Effector CD4-positive, alpha-beta T cell (primary cell): Measurements from ENCODE around the gene C19orf53.
"Not testable (repeated sequence)": the region's sequence is repeated elsewhere in the genome, so short reads cannot be mapped to it uniquely, and the experiment has no call there.

Experiments used
- DNase-seq: peaks from one replicate; pipeline ENCODE4 v3.0.0-alpha.2; 2020
- total RNA-seq: gene quantifications from one replicate; lab custom pipeline; 2026; lab: John Stamatoyannopoulos, UW

Gene C19orf53
- 24.2 reads per million, percentile 51 among the genes with 10 or more reads in this experiment for total RNA-seq

DNA sequence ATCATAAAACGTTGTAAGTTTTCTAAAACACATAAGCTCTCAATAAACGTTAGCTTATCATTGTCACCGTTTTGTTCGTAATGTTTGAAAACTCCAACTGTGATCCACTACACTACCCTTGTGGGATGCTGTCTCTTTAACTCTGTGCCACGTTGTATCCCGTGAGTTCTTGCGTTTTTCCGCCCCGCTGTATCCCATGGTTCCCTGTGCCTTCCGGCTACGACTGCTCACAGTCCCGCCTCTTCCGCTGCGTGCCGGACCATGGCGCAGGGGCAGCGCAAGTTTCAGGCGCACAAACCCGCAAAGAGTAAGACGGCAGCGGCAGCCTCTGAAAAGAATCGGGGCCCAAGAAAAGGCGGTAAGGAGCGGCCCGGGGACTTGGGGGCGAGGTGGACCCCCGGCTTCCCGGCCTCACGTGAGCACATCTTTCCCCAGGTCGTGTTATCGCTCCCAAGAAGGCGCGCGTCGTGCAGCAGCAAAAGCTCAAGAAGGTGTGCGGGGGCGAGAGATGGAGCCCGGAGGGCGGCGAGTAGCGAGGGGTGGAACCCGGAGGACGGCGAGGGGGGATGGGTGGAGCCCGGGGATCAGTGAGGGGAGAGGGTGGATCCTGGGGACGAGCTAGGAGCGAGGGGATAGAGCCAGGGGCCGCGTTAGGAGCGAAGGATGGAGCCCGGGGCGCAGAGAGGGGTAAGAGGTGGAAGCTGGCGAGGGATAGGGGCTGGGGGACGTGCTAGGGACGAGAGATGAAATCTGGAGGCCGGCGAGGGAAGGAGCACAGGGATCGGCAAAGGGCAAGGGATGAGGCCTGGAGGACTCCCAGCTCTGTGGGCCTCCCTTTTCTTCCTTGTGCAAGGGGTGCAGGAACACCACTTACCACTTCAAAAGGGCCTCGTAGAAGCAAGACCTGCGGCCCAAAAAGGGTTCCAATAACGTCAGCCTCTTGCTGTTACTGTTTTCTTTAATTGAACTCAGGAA lies at the start of gene C19orf53:
Gene C19orf53, plus strand, starts transcription at position 240 of the 975 bp plus-strand sequence. Its CDS starts 22 bp downstream, at position 262.
- peak; percentile 87 for DNase-seq

DNA sequence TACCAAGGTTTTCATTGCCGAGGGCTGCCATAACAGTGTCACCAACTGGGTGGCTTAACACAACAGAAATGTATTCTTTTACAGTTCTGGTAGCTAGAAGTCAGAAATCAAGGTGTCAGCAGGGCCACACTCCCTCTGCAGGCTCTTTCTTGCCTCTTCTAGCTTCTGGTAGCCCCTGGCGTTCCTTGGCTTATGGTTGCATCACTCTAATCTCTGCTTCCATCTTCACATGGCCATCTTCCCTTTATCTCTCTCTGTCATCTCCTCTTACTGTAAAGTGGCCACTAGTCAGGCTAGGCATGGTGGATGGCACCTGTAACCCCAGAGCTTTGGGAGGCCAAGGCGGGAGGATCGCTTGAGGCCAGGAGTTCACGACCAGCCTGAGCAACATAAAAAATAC lies 47.9 kb upstream of the C19orf53 start:
- no peak for DNase-seq

DNA sequence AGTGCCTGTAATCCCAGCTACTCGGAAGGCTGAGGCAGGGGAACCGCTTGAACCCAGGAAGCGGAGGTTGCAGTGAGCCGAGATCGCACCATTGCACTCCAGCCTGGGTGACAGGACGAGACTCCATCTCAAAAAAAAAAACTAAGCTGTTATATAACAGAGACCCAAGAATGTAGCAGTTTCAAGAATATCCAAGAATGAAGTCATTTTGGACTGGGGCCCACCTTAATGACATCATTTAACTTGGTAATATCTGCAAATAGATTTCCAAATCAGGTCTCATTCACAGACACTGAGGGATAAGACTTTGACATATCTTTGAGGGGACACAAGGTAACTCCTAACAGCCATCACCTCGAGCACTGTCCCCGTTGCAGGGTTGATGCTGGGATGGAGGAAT lies 46.5 kb upstream of the C19orf53 start:
- DNase-seq: no peak

DNA sequence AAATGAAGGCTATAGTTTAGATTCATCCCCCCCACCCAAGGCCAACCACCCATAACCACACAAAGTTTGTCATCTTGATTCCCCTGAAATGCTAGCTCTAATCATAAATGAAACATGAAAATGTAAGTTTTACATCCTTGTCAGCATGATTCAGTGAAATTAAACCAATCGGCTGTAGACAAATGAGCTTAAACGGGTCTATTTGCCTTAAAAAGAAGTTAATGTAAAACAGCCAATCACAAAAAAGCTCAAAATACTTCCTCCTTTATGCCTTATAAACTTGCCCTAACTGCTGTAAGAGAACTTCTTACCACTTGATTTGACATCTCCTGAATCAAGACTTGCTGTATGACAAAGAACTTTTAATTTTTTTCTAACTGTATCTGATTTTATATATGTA lies 44.4 kb upstream of the C19orf53 start:
- DNase-seq: no peak

DNA sequence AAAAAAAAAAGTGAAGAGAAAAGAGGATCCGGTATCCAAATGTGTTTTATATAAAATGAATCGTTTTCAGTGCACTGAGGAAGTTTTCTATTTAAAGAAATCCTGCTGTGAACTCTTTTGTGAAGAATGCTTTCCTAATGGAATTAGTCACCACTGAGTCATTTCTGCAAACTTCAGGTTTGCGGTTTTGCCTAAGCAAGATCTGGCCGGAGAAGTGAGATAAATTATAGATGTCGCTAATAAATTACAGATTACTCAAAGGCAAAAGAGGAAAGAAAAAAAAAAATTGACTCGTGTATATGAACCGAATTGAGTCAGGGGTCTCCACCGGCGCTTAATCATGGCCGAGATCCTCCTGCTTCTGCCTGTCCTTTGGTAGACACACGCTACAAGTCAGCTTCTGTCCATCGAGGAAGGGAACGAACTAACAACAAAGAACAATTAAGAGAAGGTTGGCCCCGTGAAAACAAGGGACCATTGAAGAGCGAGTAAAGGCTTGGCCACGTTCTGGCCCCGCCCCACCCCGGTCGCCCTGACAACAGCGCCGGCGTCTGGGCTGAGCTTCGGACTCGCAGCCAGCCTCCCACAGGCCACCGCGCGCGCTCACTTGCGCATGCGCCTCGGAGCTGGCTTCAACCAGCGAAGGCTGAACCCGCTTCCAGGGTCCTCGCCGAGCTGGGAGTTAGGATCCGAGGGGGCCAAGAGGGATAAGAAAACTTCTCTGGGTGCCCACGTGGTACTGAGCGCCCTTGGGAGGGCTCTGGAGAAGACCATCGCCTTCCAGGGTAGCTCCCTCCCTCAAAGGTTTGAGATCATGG lies 42.9 kb upstream of the C19orf53 start:
- peak; percentile 93 for DNase-seq

DNA sequence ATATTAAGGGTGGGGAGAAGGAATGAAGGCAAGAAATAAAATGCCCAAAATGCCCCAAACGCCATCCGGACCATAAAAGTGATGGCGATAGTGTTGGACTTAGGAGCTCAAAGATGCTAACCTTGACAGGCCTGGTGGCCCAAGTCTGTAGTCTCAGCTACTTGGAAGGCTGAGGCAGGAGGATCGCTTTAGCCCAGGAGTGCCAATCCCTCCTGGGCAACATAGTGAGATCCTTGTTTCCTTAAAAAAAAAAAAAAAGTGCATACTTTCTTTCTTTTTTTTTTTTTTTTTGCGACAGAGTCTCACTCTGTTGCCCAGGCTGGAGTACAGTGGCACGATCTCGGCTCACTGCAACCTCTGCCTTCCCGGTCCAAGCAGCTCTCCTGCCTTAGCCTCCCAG lies 41.9 kb upstream of the C19orf53 start:
- no peak for DNase-seq

DNA sequence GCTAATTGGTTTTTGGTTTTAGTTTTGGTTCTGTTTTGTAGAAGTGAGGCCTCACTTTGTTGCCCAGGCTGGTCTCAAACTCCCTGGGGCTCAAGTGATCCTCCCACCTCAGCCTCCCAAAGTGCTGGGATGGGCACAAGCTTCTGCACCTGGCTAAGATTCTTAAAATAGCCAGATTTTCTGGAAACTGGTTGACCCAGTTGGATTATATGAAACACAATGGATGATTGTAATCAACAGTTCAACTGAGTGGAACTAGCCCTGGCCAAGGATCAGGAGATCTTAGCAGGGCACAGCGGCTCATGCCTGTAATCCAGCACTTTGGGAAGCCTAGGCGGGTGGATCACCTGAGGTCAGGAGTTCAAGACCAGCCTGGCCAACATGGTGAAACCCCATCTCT lies 39.5 kb upstream of the C19orf53 start:
- DNase-seq: no peak

DNA sequence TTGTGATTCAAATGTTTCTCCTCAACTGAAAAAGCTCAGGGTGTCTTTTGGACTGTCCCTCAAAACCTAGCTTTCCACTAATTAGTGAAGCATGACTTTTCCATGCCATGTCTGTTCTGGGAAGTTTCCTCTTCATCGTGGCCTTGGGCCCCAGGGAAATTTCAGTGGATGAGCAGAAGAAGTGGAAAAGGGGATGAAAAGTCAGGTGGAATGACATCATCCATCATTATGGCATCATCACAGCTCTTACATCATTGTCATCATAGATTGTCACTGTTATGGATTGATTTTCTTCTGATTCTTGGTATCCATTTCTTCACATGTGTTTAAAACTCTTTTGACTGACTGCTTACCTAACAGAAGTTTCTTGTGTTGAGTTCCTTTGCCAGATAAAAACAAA lies 36.2 kb upstream of the C19orf53 start:
- DNase-seq: no peak

DNA sequence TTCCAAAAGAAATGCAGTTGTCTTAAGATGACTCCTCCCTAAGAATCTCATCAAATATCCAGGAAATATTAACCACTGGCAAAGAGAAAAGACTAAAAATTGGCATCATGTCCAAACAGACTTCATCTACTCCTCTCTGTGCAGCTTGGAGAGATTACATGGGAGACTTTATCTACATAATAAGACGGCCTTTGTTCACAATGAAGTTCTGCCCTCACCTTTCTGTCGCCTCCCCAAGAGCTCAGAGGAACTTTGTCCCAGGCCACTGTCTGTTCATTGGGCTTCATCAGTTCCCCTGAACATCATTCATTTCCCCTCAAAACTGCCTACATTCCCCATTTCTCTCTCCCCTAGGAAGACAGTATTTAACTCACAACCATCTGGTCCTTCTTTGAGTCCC lies 32.4 kb upstream of the C19orf53 start:
- no peak for DNase-seq

DNA sequence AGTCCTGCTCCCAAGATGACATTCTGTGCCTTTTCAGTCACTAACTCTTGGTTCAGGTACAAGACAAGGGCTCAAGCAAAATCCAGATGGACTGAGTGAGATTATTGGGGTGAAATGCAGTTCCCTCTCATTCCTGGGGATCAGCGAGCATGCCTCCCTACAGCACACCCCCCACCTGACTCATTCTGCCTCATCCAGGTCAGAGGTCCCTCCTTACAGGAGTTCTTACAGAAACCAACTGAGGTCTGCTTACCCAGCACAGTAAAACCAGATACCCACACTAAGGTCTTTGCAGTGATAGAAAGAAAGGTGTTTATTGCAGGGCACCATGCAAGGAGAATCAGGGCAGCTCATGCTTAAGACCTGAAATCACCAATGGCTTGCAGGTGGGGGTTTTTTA lies 31.5 kb upstream of the C19orf53 start:
- DNase-seq: no peak

DNA sequence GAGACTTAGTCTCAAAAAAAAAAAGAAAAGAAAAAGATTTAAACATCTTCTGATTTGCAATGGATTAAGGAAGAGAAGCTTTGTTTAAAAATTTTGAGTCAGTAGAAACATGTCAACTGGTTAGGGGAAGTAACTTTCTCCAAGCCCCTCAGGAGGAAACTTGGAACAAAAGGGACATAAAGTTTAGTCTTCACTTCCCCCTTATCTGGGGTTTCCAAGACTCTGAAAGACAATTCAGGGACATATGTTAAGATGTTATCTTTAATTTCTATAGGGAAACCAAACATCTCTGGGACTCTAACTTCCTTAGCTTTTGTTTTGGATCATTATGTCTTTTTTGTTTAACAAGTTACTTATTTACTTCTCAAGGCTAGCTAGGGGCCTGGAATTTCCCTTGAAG lies 30.1 kb upstream of the C19orf53 start:
- DNase-seq: no peak

DNA sequence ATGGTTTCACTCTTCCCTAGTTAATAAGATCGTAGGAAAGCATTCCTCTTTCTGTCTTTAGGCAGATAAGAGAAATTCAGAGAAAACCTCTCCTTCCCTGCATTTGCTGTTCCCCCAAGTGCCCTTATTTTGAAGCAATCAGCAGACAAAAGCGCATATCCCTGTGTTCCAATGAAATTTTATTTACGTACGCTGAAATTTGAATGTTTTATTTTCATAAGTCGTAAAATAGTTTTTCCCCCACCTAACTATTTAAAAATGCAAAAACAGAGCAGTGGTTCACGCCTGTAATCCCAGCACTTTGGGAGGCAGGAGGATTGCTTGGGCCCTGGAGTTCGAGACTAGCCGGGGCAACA lies 27.2 kb upstream of the C19orf53 start:
- DNase-seq: no peak

DNA sequence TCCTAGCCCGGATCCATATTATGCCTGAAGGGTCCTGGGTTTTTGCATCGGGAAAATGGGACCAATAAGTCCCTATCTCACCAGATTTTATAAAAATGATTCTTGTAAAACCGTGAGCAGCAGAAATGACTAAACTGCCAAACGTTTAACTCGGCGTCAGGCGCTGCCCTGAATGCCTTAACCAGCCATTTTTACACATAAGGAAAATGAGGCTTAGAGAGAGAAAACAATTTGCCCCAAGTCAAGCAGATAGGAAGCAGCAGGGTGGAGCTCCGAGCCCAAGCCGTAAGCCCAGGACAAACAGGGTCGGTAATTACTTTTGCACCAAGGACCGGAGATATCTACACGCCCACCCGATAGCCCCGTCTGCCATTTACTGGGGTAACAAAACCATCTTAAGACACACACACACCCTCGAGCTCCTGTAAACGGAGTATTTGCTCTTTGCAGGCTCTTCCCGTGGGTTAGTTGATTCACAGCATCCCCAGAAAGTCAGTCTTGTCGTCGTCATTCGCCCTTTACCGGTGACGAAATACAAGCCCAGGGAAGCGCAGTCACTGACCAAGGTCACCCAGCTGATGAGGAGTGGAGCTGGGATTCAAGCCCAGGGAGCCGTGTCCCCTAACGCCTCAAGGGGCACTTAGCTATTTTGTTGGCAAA lies 26.0 kb upstream of the C19orf53 start:
- no peak for DNase-seq

DNA sequence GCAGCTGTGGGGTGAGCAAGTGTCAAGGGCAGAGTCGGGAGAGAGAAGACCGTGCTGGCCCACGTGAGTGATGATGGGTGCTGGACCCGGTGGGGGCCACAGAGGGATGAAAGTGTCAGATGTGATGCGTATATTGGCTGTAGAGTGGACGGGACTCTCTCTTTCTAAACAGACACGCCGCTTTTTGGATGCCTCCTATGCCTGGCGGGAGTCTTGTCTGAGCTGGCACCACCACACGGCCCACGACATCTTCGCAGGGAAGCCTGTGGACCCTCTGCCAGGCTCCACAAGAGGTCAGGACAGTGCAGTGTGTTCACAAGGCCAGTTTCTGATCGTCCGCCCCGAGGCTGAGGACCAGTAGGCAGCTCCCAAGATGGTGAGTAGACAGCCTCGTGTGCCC lies 22.8 kb upstream of the C19orf53 start:
- DNase-seq: no peak

DNA sequence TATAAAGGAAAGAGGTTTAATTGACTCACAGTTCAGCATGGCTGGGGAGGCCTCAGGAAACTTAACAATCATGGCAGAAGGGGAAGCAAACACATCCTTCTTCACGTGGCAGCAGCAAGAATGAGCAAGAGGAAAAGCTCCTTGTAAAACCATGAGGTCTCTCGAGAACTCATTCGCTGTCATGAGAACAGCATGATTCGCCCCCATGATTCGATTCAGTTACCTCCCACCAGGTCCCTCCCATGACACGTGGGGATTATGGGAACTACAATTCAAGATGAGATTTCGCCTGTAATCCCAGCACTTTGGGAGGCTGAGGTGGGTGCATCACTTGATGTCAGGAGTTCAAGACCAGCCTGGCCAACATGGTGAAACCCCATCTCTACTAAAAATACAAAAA lies 20.6 kb upstream of the C19orf53 start:
- not testable (repeated sequence) for DNase-seq

DNA sequence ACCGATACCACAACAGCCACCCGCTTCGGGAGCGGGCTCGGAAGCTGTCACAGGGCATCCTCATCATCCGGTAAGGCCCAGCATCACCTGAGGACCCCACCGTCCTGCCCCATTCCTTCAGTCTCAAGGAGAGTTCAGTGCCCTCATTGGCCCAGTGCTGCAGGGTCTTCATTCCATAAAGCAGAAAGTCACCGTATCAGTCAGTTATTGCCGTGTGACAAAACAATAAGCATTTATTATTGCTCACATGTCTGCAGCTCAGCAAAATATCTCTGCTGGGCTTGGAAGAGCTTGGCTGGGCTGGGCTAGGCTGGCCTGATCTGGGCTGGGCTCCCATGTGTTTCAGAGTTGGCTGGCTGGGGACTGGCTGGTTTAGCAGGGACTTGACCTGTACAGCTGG lies 18.0 kb upstream of the C19orf53 start:
- DNase-seq: no peak

DNA sequence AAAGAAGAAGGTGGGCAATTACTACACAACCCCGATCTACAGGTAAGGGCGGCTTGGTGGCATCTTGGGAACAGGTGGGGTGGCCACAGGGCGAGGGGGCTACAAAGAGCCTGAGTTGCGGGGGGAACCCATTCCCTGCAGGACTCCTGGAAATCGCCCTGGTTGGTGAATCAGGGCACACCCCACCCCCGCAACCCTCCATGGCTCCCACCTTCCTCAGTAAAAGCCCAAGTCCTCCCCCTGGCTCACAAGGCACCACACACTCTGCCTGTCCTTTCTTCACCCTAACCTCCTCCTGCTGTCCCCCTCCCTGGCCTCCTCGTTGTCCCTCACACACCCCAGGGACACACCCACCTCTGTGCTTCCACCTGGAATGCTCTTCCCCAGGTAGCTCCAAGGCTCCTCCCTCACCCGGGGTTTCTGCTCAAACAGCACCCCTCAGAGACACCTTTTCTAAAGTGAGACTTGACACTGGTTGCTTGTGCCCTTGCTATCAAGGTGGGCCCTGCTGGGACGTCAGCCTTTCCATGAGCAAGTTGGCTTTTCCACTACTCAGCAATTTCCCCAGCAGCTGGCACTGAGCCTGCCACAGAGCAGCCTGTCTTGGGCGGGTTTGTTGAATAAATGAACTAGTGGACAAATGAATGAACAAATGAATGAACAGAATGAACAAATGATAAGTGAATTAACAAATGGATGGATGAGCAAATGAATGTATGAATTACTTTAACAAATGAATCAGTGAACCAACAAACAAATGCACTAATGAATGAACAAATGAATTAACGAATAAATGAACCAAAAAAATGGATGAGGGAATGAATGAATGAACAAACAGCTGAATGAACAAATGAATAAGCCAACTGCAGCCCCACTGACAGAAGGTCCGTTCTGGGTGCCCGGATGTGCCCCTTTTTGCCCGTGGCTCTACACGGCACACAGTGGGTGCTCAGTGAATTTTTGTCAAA lies 16.2 kb upstream of the C19orf53 start:
- DNase-seq: no peak

DNA sequence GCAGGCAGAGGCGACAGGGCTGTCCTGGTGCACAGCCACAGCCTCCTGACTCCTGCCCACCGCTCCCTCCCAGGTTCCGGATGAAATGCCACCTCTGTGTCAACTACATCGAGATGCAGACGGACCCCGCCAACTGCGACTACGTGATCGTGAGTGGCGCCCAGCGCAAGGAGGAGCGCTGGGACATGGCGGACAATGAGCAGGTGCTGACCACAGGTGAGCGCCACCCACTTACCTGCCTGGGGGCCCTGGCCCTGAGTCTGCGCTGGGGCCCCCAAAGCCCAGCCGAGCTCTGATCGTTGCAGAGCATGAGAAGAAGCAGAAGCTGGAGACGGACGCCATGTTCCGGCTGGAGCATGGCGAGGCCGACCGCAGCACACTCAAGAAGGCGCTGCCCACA lies 15.5 kb upstream of the C19orf53 start:
- no peak for DNase-seq

DNA sequence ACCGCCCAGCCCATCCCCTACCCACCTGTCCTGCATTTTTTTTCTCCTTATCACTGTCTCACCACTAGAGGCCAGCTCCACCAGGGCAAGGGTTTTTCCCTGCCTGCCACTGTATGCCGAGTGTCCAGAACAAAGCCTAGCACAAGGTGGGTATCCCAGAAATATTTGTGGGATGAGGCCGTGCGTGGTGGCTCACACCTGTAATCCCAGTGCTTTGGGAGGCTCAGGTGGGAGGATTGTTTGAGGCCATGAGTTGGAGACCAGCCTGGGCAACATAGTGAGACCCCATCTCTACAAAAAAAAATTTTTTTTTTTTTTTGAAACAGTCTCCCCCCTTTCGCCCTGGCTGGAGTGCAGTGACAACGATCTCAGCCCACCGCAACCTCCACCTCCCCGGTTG lies 12.8 kb upstream of the C19orf53 start:
- no peak for DNase-seq

DNA sequence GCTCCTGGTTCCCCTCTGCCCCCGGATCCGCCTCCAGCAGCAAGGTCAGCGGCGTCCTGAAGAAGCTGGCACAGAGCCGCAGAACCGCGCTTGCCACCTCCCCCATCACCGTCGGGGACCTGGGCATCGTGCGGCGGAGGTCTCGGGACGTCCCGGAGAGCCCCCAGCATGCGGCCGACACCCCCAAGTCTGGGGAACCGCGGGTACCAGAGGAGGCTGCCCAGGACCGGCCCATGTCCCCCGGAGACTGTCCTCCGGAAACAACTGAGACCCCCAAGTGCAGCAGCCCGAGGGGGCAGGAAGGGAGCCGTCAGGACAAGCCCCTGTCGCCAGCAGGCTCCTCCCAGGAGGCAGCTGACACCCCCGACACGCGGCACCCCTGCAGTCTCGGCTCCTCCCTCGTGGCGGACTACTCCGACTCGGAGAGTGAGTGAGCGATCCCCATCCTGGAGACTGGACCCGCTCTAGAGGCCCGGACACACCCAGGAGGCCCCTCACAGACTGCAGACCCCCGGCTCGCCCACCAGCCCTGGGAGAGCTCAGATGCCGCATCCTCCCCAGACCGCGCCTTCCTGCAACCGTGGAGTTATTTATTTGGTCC lies 11.5 kb upstream of the C19orf53 start:
- DNase-seq: no peak

DNA sequence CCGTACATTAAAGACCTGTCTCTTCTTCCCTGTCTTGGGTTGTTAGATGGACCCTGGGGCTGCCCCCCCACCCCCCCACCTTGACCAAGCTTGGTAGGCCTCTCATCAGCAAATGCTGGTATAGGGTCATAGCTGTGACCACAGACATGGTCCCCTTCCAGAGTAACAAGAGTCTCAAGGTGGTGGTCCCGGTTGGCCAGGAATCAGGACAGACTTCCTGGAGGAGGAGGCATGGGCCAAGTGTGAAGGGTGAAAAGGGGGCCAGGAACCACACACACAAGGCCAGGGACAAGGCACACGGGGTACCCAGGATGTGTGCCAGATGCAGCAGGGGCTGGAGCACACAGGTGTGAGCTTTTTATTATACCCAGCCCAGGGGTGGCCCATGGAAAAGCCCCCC lies 11.0 kb upstream of the C19orf53 start:
- no peak for DNase-seq
